Transverse colon (tissue), 4 donors: ENCODE measurements around the gene IL31.

Experiments
- POLR2A ChIP-seq: fragments of 450-650 bp; IDR thresholded peaks from one replicate; pipeline ENCODE4 v1.6.1; 2016; ENCODE audit warnings: antibody characterized with exemption, mild to moderate bottlenecking, moderate library complexity
- POLR2AphosphoS5 ChIP-seq, 3 donors: sonication (generic); formaldehyde crosslinking; IDR thresholded peaks; one replicate each; pipeline ENCODE4 v1.6.1; 2016; ENCODE audit warnings: antibody characterized with exemption in 3 of 3
- TF ChIP-seq, protein P1 (sequence below), 5 experiments: fragments of 200-600 bp in 3 of 5; fragments of 450-650 bp in 2 of 5; sonication (generic) in 3 of 5; IDR thresholded peaks; 1 replicate in 2 of 5; 2 replicates in 3 of 5; pipeline ENCODE4 v1.5.1; 2016 to 2017; ENCODE audit warnings: antibody characterized with exemption in 5 of 5, inconsistent platforms in 3 of 5, mild to moderate bottlenecking in 2 of 5, moderate library complexity in 1 of 5

GRCh38 chr12:122171399-122171798, 2.6 kb downstream of the IL31 start:
- TF ChIP-seq POLR2AphosphoS5 (IDR thresholded peaks at IDR 0.05) (no peak), POLR2A (no peak)
- TF ChIP-seq, protein P1, sequence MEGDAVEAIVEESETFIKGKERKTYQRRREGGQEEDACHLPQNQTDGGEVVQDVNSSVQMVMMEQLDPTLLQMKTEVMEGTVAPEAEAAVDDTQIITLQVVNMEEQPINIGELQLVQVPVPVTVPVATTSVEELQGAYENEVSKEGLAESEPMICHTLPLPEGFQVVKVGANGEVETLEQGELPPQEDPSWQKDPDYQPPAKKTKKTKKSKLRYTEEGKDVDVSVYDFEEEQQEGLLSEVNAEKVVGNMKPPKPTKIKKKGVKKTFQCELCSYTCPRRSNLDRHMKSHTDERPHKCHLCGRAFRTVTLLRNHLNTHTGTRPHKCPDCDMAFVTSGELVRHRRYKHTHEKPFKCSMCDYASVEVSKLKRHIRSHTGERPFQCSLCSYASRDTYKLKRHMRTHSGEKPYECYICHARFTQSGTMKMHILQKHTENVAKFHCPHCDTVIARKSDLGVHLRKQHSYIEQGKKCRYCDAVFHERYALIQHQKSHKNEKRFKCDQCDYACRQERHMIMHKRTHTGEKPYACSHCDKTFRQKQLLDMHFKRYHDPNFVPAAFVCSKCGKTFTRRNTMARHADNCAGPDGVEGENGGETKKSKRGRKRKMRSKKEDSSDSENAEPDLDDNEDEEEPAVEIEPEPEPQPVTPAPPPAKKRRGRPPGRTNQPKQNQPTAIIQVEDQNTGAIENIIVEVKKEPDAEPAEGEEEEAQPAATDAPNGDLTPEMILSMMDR (IDR thresholded peaks at IDR 0.05), result no peak
